Left ventricle myocardium superior (tissue), 1 donor: ENCODE measurements around the gene GPC6. TPM values are rescaled to one million over a fixed set of nuclear protein-coding genes. Genes with fewer than 3 reads are reported as not detected.

Experiments
- ATAC-seq: fragments of 200-7000 bp; cut with Tn5 transposase; one replicate; pipeline ENCODE4 v1.9.1; 2020; ENCODE audit warnings: mild to moderate bottlenecking, moderate library complexity
- DNase-seq: peaks from one replicate; pipeline ENCODE4 v3.0.0-alpha.2; 2020
- intact Hi-C: fragments of 100-400 bp; cut with micrococcal nuclease; formaldehyde crosslinking; loops from one replicate; pipeline ENCODE4 v1.11.0; 2022
- total RNA-seq: library from RNA; stranded (reverse); fragmentation: NEBNext Ultra II Directional; extraction: Animal tissue kit (Norgen Biotek cat#: 25700); gene quantifications from one replicate; pipeline ENCODE4 v1.2.1, GENCODE V29; 2021
- donor health status: DM: no; HTN: yes; CAD: no; lungs with severe emphysema.

The GPC6 gene
- total RNA-seq, 1 donor from 2014 or later, result 1.6 TPM

DNA sequence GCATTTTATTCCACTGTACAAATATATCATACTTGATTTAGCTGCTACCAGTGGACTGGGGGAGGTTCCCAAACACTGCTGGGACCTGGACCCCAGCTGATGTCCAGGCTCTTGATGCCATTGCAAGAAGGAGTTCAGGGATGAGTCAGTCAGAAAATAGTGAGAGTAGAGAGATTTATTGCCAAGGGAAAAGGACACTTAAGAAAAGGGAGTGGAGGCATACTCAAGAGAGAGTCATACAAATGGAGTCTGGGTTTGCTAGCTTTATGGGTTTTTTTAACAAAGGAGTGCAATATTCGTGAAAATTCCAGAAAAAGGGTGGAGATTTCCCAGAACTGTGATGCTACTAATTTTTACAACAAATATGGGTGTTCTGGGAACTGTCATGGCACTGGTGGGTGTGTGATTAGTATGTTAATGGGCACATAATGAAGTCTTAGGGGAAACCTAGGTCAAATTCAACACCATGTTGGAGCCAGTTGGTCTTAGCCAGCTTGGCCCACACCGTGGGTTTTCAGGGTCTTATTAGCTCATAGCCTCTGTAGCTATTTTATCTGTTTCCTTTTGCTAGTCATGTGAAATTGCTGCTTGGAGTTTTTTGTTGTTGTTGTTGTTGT, 36.2 kb downstream of the GPC6 start:
- ATAC-seq, result no peak
- intact Hi-C loops, result no loop called here
- no peak for DNase-seq

GRCh38 chr13:93264876-93265275, 38.3 kb downstream of the GPC6 start:
- ATAC-seq (no peak), DNase-seq (no peak)
- intact Hi-C loops, result no loop called here

- ATAC-seq (no peak), DNase-seq (no peak)
- intact Hi-C loops, result no loop called here
Measured at GRCh38 chr13:93265800-93266199, 39.2 kb downstream of the GPC6 start.

DNA sequence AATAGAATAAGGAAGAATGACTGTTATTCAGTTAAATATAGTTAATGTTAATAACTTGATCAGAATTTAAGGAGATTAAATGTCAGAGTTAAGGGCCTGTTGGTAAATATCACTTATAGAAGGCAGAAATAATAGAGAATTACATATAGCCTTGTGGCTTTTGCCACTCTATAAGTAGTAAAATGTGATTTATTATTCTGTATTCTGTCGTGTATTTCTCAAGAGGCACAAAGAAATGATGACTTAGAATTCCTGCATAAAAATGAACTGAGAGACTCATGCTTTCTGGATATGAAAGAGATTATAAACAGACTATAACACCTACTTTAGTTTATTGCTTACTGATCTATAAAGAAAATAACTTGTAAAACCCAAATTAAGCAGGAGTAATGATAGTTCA, 40.1 kb downstream of the GPC6 start:
- no peak for ATAC-seq
- intact Hi-C loops, result no loop called here
- DNase-seq, result no peak

DNA sequence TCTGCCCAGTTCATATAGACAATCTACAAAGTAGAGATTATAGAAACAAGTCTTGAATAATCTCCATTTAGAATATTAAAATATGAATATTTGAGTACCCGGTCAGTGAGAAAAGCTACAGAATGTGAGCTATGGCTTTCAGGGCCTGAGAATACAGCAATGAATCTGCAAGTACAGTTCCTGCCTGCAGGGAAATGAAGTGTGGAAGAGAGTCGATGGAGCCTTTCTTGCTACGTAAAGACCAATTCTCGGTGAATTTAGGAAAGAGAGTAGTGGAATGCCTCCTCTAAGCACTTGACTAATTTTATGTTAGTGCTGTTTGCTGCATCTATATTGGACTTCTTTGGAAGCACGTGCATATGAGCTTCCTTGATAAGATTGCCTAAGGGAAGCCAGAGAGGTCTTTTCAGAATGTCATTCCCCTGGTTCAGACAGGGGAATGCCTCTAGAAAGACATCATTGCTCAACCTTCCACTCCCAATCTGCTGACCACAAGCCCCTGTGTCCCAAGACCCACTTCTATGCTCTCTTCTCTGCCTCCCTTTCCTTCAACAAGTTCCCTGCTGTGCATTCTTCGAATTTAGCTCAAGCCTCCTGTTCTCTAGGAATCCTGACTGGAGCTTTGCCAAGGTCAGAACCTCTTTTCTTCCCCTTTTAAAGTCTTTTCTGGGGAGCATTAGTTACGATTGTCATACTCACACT, 41.9 kb downstream of the GPC6 start:
- DNase-seq, result no peak
- intact Hi-C loops, result no loop called here
- ATAC-seq, result no peak

GRCh38 chr13:93270769-93271742, 44.4 kb downstream of the GPC6 start:
- ATAC-seq (no peak), DNase-seq (no peak)
- intact Hi-C loops, result no loop called here

DNA sequence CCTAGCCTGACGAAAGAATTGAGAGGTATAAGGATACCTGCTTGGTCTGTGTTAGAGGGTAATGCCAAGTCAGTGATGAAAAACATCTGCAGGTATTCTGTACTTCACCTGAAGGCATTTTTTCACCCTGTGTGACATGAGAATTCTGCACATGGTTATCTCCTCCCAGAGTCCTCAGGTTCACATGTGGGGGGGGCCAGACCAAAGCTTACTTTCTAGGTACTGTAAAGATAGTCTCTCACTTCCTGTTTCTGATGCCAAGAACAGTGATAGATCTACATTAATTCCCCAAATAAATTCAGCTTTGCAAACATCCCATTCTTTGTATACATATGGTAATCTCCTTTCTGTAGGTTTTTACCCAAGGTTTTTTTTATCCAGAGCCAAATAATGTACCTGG, 53.4 kb downstream of the GPC6 start:
- intact Hi-C loops, result no loop called here
- ATAC-seq (no peak), DNase-seq (no peak)

DNA sequence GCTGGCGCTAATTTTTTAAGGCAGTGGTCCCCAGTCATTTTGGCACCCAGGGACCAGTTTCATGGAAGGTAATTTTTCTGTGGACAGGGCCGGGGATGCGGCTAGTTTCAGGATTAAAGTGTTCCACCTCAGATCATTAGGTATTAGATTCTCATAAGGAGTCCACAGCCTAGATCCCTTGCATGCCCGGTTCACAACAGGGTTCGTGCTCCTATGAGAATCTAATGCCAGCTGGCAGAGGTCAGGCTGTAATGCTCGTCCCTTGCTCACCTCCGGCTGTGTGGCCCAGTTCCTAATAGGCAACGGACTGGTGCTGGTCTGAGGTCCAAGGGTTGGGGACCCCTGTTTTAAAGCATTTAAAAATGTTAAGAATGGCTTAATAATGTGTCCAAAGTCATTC, 54.1 kb downstream of the GPC6 start:
- intact Hi-C loops, result no loop called here
- ATAC-seq, result no peak
- DNase-seq, result no peak

GRCh38 chr13:93283255-93283654, 56.6 kb downstream of the GPC6 start:
- ATAC-seq (no peak), DNase-seq (no peak)
- intact Hi-C loops, result no loop called here

- intact Hi-C loops, result no loop called here
- no peak for ATAC-seq
- DNase-seq, result no peak
Measured at GRCh38 chr13:93284064-93284463, 57.5 kb downstream of the GPC6 start.

DNA sequence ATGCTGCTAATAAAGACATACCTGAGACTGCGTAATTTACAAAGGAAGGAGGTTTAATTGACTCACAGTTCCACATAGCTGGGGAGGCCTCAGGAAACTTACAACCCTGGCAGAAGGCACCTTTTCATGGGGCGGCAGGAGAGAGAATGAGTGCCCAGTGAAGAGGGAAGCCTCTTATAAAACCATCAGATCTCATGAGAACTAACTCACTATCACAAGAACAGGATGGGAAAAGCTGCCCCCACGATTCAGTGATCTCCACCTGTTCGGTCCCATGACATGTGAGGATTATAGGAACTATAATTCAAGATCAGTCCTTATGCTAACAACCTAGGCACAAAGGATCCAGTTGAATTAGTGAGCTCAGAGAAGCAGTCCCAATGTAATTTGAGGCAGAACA, 59.4 kb downstream of the GPC6 start:
- ATAC-seq (no peak), DNase-seq (no peak)
- intact Hi-C loops, result no loop called here

GRCh38 chr13:93289053-93289452, 62.4 kb downstream of the GPC6 start:
- DNase-seq (no peak), ATAC-seq (no peak)
- intact Hi-C loops, result no loop called here

- no peak for DNase-seq
- intact Hi-C loops, result no loop called here
- no peak for ATAC-seq
Measured at GRCh38 chr13:93289842-93290241, 63.2 kb downstream of the GPC6 start.

- intact Hi-C loops, result no loop called here
- DNase-seq (no peak), ATAC-seq (no peak)
Measured at GRCh38 chr13:93290503-93290902, 63.9 kb downstream of the GPC6 start.

GRCh38 chr13:93292366-93292765, 65.8 kb downstream of the GPC6 start:
- ATAC-seq (no peak), DNase-seq (no peak)
- intact Hi-C loops, result no loop called here

- intact Hi-C loops, result no loop called here
- ATAC-seq (no peak), DNase-seq (no peak)
Measured at GRCh38 chr13:93293710-93294109, 67.1 kb downstream of the GPC6 start.

DNA sequence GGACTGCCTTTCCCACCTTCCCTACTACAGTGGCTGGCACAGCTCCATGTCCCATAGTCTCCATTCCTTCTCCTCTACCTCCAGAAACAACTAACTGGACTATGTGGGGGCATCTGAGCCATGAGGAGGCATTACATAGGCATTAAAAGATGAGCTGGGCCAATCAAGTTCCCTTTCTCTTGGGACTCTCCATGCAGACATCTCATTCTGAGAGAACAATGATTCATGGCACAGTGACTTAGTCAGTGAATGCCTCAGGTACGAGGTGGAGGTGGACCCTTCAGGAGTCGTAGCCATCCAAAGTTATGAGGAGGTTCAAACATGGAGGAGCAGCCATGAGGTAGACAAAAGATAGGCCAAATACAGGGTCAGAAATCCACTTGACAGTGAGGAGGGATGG, 70.0 kb downstream of the GPC6 start:
- DNase-seq (no peak), ATAC-seq (no peak)
- intact Hi-C loops, result no loop called here

- ATAC-seq (no peak), DNase-seq (no peak)
- intact Hi-C loops, result no loop called here
Measured at GRCh38 chr13:93298713-93299112, 72.1 kb downstream of the GPC6 start.

DNA sequence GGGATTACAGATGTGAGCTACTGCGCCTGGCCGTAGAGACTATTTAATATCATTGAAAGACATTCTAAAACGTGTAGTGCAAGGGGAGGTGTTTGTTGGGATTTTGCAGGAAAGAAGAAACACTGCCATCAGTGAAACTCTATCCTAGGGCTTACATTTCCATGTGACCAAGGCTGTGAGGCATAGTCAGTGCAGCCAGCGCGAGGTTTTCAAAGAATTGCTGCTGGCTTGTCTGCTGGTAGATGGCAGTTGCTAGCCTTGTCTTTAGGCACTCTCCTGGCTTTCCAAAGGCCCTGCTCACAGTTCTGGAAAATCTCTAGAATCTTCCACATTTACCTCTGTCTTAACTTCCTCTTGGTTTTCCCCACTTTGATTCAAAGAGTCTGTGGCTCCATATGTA, 77.5 kb downstream of the GPC6 start:
- no peak for DNase-seq
- intact Hi-C loops, result no loop called here
- ATAC-seq, result no peak

DNA sequence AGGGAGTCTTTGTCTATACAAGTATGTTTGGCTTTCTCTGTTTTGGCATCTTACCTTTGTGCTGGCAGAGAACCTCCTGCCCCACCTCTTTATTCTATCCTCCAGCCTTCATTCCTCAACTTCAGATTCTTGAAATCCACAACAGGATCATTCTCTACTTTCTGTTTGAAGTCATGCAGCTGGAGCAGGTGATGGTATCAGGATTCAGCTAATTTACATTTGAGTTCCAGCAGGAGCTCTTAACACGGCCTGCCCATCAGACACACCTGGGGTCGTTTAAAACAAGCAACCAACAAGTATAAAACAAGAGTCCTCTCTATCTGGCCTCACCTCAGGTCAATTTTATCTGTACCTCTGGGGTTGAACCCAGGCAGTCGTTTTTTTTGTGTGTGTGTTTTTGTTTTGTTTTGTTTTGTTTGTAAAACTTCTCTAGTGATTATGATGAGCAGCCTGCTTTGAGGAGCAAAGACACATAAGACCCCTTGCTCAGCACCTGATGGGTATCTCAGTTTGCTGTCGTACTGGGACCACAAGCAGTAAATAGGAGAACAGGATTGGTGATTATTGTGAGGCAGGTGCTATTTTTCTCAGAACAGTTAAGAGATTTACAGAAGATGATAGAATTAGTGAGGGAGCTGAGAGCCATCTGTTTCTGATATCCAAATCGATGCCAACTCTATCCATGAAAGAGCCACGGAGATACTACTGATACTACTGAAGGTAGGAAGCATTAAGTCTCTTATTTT, 78.4 kb downstream of the GPC6 start:
- no peak for ATAC-seq
- intact Hi-C loops, result no loop called here
- DNase-seq, result no peak
